SK-N-MC (cell line): ENCODE measurements around the gene GOLGA5.

Experiments
- EZH2 ChIP-seq: fragments of 200-600 bp; sonication (generic); IDR thresholded peaks from one replicate; pipeline ENCODE4 v1.6.1; 2017; ENCODE audit warnings: antibody characterized with exemption
- POLR2AphosphoS5 ChIP-seq: IDR thresholded peaks from 2 replicates; pipeline ENCODE4 v1.6.1; 2012; ENCODE audit warnings: mild to moderate bottlenecking, low read depth, low read length, borderline replicate concordance

- TF ChIP-seq POLR2AphosphoS5 (no peak), EZH2 (no peak)
These were observed 33.6 kb upstream of the GOLGA5 start for GRCh38 chr14:92760524-92760805.
